SHP77 treated with DMSO at 0.1 percent for 48 hours (cell line): ENCODE results near the gene NBPF26.
"Not testable (repeated sequence)": the region's sequence is repeated elsewhere in the genome, so short reads cannot be mapped to it uniquely, and the experiment has no call there.

Experiments
- DNase-seq: peaks from one replicate; lab custom pipeline; 2025; lab: John Stamatoyannopoulos, UW

The NBPF26 gene

DNA sequence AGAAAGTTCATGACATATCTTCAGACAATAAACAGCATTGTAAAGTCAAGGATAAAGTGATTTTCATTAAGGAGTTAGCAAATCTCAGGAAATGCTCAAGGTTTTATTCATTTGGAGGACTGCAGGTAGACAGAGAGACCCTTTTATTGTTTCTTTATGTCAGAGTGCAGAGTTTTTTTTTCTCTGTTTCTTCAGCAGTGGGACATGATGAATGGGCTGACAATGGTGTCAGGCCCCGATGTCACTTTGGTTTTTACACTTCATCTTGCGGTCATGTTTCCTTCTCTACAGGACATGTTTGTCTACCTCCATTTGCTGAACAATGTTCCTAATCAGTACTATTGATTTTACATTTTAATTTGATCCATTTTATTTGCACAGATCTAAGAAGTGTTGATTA is 134.4 kb downstream of the NBPF26 start:
- DNase-seq, result not testable (repeated sequence)

DNA sequence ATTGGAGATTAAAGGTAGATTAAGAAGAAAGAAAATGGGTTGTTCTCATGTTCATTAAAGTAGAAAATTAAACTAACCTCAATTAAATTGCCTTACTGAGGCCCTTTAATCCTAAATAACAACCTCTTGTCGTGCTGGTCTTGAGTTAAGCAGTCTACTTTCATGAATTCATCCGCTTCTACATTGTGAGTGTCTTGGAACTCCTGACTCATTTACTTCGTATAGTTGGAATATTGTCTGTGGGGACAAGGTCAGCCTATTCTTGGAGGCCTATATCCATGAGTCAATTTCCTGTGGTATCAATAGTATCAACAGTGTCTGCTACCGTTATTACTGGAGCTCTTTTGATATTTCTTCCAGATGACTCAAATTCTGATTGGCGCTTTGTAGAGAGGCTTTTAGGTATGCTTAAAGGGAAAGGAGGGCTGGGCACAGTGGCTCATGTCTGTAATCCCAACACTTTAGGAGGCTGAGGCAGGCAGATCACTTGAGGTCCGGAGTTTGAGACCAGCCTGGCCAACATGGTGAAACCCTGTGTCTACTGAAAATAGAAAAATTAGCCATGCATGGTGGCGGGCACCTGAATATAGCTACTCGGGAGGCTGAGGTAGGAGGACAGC is 136.0 kb downstream of the NBPF26 start:
- DNase-seq, result not testable (repeated sequence)

GRCh38 chr1:120878206-120878605 is 154.5 kb downstream of the NBPF26 start:
- DNase-seq, result not testable (repeated sequence)

- not testable (repeated sequence) for DNase-seq
Measured at GRCh38 chr1:120880056-120880455, 156.3 kb downstream of the NBPF26 start.

- DNase-seq, result not testable (repeated sequence)
Measured at GRCh38 chr1:120881934-120882333, 158.2 kb downstream of the NBPF26 start.
